Activated naive CD8-positive, alpha-beta T cell (primary cell): ENCODE data around the gene CFAP210.

Experiments used
- H3K27ac Mint-ChIP-seq: one replicate; pipeline ENCODE4 v1.8.0; 2021; ENCODE audit warnings: mixed read lengths
- H3K27me3 Mint-ChIP-seq: one replicate; pipeline ENCODE4 v1.8.0; 2021; ENCODE audit warnings: mixed read lengths
- H3K36me3 Mint-ChIP-seq: one replicate; pipeline ENCODE4 v1.8.0; 2021; ENCODE audit warnings: mixed read lengths
- H3K4me1 Mint-ChIP-seq: one replicate; pipeline ENCODE4 v1.8.0; 2021; ENCODE audit warnings: low read depth, mixed read lengths
- H3K4me3 Mint-ChIP-seq: one replicate; pipeline ENCODE4 v1.8.0; 2021; ENCODE audit warnings: mild to moderate bottlenecking, mixed read lengths
- H3K9me3 Mint-ChIP-seq: one replicate; pipeline ENCODE4 v1.8.0; 2021; ENCODE audit warnings: low read depth, mixed read lengths

Gene CFAP210, protein sequence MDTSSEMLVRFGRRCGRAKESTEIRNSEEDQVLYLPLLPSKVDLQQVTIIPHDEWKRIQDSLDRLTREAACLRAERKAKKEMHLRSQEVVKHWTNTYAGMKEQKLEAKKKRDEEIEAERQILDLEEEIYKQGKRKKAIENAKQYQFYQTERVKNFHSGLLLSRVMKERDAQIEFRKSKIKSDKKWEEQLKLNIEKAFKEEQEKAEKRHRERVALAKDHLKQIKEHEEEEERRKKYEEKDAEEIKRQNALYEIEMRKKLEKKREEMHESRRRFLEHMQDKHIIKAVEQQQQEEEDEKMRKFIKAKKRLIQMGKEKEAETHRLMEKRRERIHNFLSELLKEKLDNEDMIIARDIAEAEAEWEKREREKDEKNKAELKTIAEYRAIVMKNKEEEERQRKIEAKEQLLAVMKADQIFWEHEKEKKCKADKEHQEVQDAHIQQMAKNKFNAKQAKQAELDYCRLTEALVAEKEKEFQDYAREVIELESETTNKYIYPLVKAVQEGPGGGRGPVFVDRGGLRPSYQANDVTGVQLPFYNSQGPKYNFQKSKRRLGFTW

DNA sequence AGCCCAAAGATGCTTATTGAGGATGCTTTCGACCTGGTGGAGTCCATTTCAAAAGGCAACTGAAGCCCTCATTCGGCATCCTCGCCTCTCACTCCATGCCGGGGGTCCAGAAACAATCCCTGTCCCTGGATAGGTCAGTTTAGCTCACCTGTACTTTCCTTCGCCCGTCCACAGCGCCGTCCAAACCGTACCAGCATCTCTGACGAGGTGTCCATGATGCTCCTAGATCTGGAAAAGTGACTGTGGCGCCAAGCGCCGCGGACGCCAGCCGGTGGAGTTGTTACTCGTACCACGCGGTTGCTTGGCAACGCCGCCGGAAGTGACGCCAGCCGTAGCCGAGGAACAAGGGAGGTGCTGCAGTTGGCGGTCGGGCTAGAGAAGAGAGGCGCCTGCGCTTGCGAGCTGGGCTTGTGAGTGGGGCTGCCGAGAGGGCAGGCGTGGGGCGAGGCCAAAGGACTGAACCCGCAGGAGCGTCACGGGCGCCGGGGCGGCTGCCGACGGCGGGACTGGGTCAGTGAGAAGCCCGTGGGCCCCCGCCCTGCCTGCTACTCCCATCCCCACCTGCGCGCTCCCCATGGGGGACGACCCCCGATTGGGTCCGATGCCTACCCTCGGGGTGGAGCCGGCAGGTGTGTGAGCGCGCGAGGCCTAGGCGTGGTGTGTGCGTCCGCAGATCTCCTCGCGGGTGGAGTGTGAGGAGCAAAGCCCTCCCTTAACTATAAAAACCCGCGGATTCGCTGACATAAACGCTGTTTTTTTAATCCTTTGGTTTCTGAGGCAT is at the start of gene CFAP210, which contains the start of gene PHOSPHO2:
TSS of gene CFAP210 (minus strand) at position 293 of the 781 bp plus-strand sequence. CDS start at position 215, 78 bp downstream.
TSS of gene PHOSPHO2 (plus strand) at position 357 of the 781 bp plus-strand sequence. CDS start 6,503 bp downstream, outside the sequence.
- peaks cover 5% of the 10 kb centered on the region for H3K9me3 Mint-ChIP-seq
- H3K4me1 Mint-ChIP-seq, result peaks cover 24% of the 10 kb centered on the region
- peaks cover 14% of the 10 kb centered on the region for H3K36me3 Mint-ChIP-seq
- peak within 1 kb of the TSS; percentile 97 for H3K4me3 Mint-ChIP-seq
- peak within 1 kb of the TSS; percentile 89 for H3K27ac Mint-ChIP-seq
- H3K27me3 Mint-ChIP-seq, result peaks cover 1% of the 10 kb centered on the region

DNA sequence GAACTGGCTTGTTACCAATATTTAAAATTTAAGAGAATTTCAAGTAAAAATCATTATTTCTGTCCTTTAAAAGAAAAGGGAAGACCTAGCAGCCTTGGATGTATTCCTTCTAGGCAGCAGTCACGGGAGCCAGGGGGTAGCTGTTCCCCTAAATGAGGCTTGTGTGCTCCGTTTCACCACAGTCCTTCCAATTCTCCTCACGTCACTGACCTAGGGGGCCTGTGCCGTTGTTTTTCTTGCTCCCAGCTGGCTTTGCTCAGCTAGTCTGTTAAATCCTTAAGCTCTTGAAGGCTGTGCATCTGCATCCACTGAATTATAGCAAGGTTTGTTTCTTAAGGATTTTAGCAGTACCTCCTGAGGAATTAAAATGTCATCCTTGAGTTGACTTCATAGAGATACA is 49.3 kb upstream of the CFAP210 start:
- Mint-ChIP-seq H3K27ac (no peak overlapping the region), H3K36me3 (peaks cover 17% of the 10 kb centered on the region), H3K9me3 (no peaks in the 10 kb centered on the region), H3K4me3 (no peak overlapping the region), H3K27me3 (peaks cover 2% of the 10 kb centered on the region), H3K4me1 (no peaks in the 10 kb centered on the region)

DNA sequence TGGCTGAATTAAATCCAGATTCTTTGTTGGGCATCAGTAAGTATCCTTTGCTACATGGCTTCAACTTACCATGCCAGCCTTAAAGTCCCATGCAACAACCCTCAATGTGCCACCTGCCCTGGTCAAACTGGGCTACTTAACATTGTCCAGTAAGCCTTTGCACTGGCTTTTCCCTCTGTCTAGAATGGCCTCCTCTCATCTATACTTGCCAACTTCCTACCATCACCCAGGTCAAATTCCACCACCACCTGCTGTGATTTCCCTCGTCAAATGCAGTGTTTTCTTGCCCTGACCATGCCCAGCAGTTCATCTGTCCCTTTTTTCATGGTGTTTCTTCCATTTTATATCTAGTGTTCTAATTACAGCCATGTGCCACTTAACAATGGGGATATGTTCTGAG is 45.1 kb upstream of the CFAP210 start:
- H3K4me1 Mint-ChIP-seq, result no peaks in the 10 kb centered on the region
- peaks cover 21% of the 10 kb centered on the region for H3K36me3 Mint-ChIP-seq
- no peak overlapping the region for H3K4me3 Mint-ChIP-seq
- peaks cover 9% of the 10 kb centered on the region for H3K27me3 Mint-ChIP-seq
- H3K27ac Mint-ChIP-seq, result no peak overlapping the region
- H3K9me3 Mint-ChIP-seq, result no peaks in the 10 kb centered on the region

DNA sequence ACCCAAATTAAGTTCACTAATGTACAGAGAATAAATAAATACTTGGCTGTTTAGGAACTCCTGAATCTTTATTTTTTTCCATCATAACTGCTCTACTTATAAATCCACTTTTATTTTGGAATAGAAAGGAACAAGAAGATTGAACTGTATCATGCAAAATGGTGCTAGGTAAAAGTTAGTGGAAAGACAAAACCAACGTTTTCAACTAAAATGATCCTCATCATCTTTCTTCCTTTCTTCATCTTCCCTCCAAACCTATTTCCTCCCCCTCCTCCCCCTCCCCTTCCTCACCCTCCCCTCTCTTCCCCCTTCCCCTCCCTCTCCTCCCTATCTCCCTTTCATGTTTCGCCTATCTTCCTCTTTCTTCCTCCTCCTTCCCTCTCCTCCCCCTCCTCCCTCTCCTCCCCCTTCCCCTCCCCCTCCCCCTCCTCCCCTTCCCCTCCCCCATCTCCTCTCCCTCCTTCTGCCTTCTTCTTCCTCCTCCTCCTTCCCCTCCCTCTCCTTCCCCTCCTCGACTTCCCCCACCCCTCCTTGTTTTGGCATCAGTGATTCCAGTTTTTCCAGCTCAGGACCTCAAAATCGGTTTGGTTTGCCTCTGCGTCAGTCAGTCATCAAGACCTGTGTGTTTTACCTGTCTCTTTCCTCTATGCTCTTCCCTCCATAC is 44.5 kb upstream of the CFAP210 start:
- H3K9me3 Mint-ChIP-seq, result no peaks in the 10 kb centered on the region
- H3K4me1 Mint-ChIP-seq, result no peaks in the 10 kb centered on the region
- peaks cover 9% of the 10 kb centered on the region for H3K27me3 Mint-ChIP-seq
- no peak overlapping the region for H3K4me3 Mint-ChIP-seq
- no peak overlapping the region for H3K27ac Mint-ChIP-seq
- peaks cover 17% of the 10 kb centered on the region for H3K36me3 Mint-ChIP-seq

DNA sequence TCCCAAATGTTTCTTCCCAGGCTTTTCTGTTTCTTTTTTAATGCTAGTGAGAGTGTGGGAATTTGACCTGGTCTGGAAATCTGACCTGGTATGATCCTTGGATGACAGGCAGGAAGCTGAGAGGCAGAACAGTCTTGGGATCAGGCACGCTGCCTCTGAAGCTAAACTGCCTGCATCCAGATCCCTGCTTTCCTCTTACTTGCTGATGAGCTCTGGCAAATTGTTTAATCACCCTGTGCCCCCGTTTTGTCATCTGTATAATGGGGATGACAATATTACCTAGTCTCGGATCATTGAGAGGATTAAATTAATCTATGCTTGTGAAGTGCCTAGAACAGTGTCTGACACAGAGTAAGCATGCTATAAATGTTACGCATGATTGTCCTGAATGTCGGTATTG is 42.7 kb upstream of the CFAP210 start:
- H3K36me3 Mint-ChIP-seq, result peaks cover 15% of the 10 kb centered on the region
- H3K9me3 Mint-ChIP-seq, result no peaks in the 10 kb centered on the region
- H3K27me3 Mint-ChIP-seq, result peaks cover 11% of the 10 kb centered on the region
- no peak overlapping the region for H3K27ac Mint-ChIP-seq
- H3K4me3 Mint-ChIP-seq, result no peak overlapping the region
- peaks cover 11% of the 10 kb centered on the region for H3K4me1 Mint-ChIP-seq

DNA sequence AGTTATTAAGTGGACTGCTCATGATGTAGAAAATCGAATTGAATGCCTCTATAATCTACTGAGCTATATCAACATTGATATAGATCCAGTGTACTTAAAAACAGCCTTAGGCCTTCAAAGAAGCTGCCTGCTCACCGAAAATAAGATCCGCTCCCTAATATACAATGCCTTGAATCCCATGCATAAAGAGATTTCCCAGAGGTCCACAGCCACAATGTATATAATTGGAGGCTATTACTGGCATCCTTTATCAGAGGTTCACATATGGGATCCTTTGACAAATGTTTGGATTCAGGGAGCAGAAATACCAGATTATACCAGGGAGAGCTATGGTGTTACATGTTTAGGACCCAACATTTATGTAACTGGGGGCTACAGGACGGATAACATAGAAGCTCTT is 41.4 kb upstream of the CFAP210 start:
- Mint-ChIP-seq H3K9me3 (no peaks in the 10 kb centered on the region), H3K27ac (peak overlapping the region; percentile 34), H3K4me3 (peak overlapping the region; percentile 50), H3K36me3 (peaks cover 13% of the 10 kb centered on the region), H3K4me1 (peaks cover 11% of the 10 kb centered on the region), H3K27me3 (peaks cover 11% of the 10 kb centered on the region)

DNA sequence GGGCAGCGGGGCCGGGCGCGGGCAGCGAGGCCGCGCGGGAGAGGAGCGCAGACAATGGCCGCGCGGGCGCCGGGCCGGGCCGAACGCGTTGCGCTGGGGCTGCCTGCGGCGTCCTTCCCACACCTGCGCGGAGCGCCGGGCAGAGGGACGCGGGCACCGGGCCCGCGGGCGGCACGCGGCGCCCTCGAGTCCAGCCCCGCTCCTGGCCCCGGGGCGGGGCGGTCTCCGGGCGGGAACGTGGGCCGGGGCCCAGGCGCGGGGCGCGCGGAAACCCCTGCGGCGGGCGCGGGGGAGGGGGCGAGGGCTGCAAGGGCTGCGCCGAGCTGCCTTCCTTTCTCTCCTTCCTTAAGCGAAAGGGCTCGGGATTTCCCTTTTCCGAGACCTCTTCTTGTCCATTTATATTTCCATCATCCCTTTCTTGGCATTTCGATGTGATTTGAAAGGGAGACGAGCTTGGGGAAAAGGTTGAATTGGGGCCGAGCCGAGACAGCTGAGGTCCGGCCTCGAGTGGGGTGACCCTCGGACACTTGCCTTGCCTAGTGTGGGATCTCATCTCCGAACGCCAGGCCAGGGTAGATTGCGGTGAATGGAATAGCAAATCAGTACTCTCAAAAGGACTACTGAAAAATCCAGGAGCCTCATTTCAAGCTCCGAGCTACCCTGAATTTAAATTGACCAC is 40.1 kb upstream of the CFAP210 start:
- peaks cover 7% of the 10 kb centered on the region for H3K36me3 Mint-ChIP-seq
- H3K27me3 Mint-ChIP-seq, result peaks cover 11% of the 10 kb centered on the region
- H3K4me3 Mint-ChIP-seq, result peak overlapping the region; percentile 85
- peaks cover 11% of the 10 kb centered on the region for H3K4me1 Mint-ChIP-seq
- no peak overlapping the region for H3K27ac Mint-ChIP-seq
- H3K9me3 Mint-ChIP-seq, result no peaks in the 10 kb centered on the region

DNA sequence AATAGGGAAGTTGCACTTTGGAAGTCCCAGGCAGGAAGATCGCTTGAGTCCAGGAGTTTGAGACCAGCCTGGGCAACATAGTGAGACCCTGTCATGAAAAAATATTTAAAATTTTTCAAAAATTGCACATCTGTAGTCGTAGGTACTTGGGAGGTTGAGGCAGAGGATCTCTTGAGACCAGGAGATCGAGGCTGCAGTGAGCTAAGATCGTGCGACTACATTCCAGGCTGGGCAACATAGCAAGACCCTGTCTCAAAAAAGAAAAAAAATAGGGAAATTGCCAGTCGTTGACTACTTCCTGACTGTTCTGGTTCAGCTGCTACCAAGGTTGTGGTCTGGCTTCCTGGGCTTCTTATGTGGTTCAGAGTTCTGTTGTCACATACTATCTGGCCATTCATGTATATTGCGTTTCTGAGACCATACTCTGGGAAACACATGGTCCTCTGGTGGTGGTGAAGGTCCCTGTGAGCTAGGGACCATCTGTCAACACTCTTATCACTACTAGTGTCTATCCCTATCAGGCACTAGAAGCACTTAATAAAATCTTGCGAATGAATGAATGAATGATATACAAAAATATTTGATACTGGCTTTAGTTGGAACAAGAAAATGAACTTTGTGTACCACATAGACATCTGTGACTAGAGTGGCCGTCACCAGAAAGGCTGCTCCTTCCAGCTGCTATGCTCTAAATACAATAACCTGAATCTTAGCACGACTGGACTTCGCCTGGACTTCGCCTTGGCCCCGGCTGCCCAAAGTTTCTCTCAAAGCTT is 38.6 kb upstream of the CFAP210 start:
- H3K9me3 Mint-ChIP-seq, result no peaks in the 10 kb centered on the region
- no peak overlapping the region for H3K27ac Mint-ChIP-seq
- H3K4me1 Mint-ChIP-seq, result peaks cover 11% of the 10 kb centered on the region
- peak overlapping the region; percentile 92 for H3K4me3 Mint-ChIP-seq
- H3K27me3 Mint-ChIP-seq, result peaks cover 8% of the 10 kb centered on the region
- peaks cover 3% of the 10 kb centered on the region for H3K36me3 Mint-ChIP-seq

DNA sequence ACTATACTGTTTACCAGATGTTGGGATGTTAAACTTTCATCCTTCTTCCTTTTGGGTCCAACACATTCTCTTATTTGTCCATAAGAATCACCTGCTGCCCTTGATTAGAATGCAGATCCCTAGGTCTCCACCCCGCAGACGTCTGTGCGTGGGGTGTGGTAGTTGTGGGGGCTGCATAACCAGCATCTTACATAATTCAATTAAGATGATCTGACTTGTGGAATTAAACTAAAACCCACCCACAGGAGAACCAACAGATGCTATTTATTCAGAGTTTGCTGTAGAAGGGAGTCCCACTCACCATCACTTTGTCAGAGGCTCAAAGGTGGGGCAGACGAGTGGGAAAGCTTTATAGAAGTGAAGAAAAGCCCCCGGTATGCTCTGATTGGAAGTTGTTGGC is 37.9 kb upstream of the CFAP210 start:
- peaks cover 11% of the 10 kb centered on the region for H3K4me1 Mint-ChIP-seq
- H3K4me3 Mint-ChIP-seq, result peak overlapping the region; percentile 46
- H3K27ac Mint-ChIP-seq, result no peak overlapping the region
- no peaks in the 10 kb centered on the region for H3K9me3 Mint-ChIP-seq
- peaks cover 3% of the 10 kb centered on the region for H3K36me3 Mint-ChIP-seq
- H3K27me3 Mint-ChIP-seq, result peaks cover 8% of the 10 kb centered on the region

DNA sequence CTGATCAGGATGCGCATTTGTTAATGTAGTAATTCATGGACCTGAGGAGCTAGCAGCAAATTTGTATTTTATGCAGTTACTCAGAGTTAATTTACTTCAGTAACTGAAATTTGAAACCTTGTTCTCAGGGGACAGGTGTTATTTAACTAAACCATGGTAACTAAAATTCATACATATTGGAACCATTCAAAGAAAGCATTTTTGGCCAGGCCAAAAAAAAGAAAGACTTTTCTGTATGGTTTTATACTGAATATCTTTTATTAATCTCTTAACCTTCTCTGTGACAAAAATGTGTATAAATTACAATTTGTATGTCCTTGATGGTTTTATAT is 35.0 kb upstream of the CFAP210 start:
- Mint-ChIP-seq H3K4me3 (no peak overlapping the region), H3K27me3 (peaks cover 2% of the 10 kb centered on the region), H3K4me1 (peaks cover 11% of the 10 kb centered on the region), H3K36me3 (peaks cover 3% of the 10 kb centered on the region), H3K27ac (no peak overlapping the region), H3K9me3 (no peaks in the 10 kb centered on the region)

DNA sequence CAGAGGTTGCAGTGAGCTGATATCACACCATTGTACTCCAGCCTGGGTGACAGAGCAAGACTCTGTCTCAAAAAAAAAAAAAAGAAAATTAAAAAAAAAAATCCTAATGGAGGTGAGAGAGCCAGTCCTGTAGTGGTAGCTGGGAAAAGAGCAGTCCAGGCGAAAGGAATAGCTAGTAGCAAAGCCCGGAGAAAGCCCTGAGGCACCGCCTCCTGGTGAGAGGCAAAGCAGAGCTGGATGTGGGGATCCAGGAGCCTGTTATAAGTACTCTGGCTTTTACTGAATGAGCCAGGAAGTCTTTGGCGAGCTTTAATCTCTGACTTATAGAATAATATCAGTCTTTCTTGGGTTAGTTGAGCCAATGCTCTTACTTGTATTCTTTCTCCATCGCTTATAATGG is 32.9 kb upstream of the CFAP210 start:
- H3K4me1 Mint-ChIP-seq, result no peaks in the 10 kb centered on the region
- H3K27me3 Mint-ChIP-seq, result no peaks in the 10 kb centered on the region
- no peaks in the 10 kb centered on the region for H3K9me3 Mint-ChIP-seq
- H3K36me3 Mint-ChIP-seq, result peaks cover 6% of the 10 kb centered on the region
- H3K4me3 Mint-ChIP-seq, result no peak overlapping the region
- H3K27ac Mint-ChIP-seq, result no peak overlapping the region

DNA sequence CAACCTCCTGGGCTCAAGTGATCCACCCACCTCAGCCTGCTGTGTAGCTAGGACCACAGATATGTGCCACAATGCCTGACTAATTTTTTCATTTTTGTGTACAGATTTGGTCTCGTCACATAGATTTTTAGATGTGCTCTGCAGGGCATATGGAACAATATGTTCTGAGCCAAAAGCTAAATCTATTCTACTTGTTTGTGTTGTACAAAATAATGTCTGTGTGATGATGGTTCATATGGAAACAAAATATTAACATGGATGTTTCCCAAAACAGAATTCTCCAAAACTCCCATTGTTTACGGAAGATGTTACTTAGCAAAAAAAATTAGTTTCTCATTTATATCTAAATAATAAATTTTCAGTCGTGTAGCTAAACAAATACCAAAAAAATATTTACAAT is 26.8 kb upstream of the CFAP210 start:
- Mint-ChIP-seq H3K4me1 (no peaks in the 10 kb centered on the region), H3K36me3 (peaks cover 4% of the 10 kb centered on the region), H3K4me3 (no peak overlapping the region), H3K27ac (no peak overlapping the region), H3K27me3 (no peaks in the 10 kb centered on the region), H3K9me3 (no peaks in the 10 kb centered on the region)

DNA sequence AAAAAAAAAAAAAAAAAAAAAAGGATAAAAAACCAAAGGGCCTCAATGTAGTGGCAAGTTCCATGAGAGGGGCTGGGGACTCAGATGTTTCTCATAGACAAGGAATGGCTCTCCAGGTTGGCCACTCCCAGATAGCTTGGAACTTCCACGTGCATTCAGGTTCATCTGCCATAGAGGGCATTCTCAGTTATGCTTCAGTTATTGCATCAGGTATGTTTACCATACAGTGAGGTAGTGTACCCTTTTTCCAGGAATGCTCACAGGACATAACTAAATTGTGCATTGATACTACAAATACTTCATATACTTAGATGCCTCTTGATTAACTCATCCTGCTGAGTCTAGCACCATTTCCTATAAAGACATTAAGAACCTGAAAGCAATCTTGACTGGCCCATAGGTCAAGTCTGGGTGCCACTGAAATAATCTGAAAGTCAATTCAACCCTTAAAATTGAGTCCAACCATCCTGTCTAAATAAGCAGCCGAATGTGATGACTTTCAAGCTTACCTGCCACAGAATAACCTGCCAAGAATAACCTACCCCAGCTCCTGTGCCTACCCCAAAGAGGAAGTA is 24.8 kb upstream of the CFAP210 start:
- Mint-ChIP-seq H3K9me3 (no peaks in the 10 kb centered on the region), H3K27ac (no peak overlapping the region), H3K27me3 (no peaks in the 10 kb centered on the region), H3K4me1 (no peaks in the 10 kb centered on the region), H3K4me3 (no peak overlapping the region), H3K36me3 (peaks cover 3% of the 10 kb centered on the region)
